GM12872 (cell line): ENCODE measurements around the gene OSBPL3.

Experiments
- CTCF ChIP-seq: IDR thresholded peaks from 3 replicates; pipeline ENCODE4 v1.5.1; 2011; ENCODE audit warnings: low read depth, mild to moderate bottlenecking, low read length, moderate library complexity; ENCODE audit not compliant: insufficient read depth

Gene OSBPL3

GRCh38 chr7:24874791-24875190 is 105.2 kb downstream of the OSBPL3 start:
- no peak for TF ChIP-seq CTCF

GRCh38 chr7:24873944-24874343 is 106.0 kb downstream of the OSBPL3 start:
- no peak for TF ChIP-seq CTCF

- TF ChIP-seq CTCF, result no peak
Measured at GRCh38 chr7:24871770-24872169, 108.2 kb downstream of the OSBPL3 start.

GRCh38 chr7:24870766-24871165 is 109.2 kb downstream of the OSBPL3 start:
- TF ChIP-seq CTCF, result no peak

- no peak for TF ChIP-seq CTCF
Measured at GRCh38 chr7:24869572-24869971, 110.4 kb downstream of the OSBPL3 start.

GRCh38 chr7:24868741-24869140 is 111.2 kb downstream of the OSBPL3 start:
- TF ChIP-seq CTCF, result no peak

GRCh38 chr7:24866004-24866615 is 113.9 kb downstream of the OSBPL3 start:
- TF ChIP-seq CTCF, result no peak
